Mucosa of descending colon (tissue), 3 donors: ENCODE measurements around the gene FRMD4A. TPM values are rescaled to one million over a fixed set of nuclear protein-coding genes. Genes with fewer than 3 reads are reported as not detected.
"Not testable (repeated sequence)": the region's sequence is repeated elsewhere in the genome, so short reads cannot be mapped to it uniquely, and the experiment has no call there.

ENCODE experiments used
- ATAC-seq: fragments of 200-7000 bp; cut with Tn5 transposase; one replicate; pipeline ENCODE4 v1.9.1; 2020; ENCODE audit warnings: mild to moderate bottlenecking, moderate library complexity
- DNase-seq, 3 donors: peaks; one replicate each; pipeline ENCODE4 v3.0.0-alpha.2; 2020
- H3K36me3 ChIP-seq: fragments of 200-600 bp; one replicate; pipeline ENCODE4 v1.8.0; 2021; ENCODE audit warnings: low read depth, mild to moderate bottlenecking
- H3K4me1 ChIP-seq: fragments of 200-600 bp; one replicate; pipeline ENCODE4 v1.8.0; 2021; ENCODE audit warnings: low read depth, mild to moderate bottlenecking
- H3K4me3 ChIP-seq: fragments of 200-600 bp; one replicate; pipeline ENCODE4 v1.8.0; 2021; ENCODE audit warnings: mild to moderate bottlenecking
- H3K9me3 ChIP-seq: fragments of 200-600 bp; one replicate; pipeline ENCODE4 v1.8.0; 2021; ENCODE audit warnings: mild to moderate bottlenecking
- intact Hi-C, 2 donors: fragments of 100-400 bp; cut with DNase I in 1 of 2; cut with micrococcal nuclease in 1 of 2; formaldehyde crosslinking; loops; one replicate each; pipeline versions ENCODE4 v1.11.0 to v1.11.1; 2022; cut with DNase I, micrococcal nuclease
- total RNA-seq, 3 donors: library from RNA; stranded (reverse); fragmentation: NEBNext Ultra II Directional in 2 of 3; extraction: Animal tissue kit (Norgen Biotek cat#: 25700) in 2 of 3; gene quantifications; one replicate each; pipeline versions ENCODE4 v1.2.1 to v1.2.4, GENCODE V29; 2021 to 2023
- TF ChIP-seq, protein P1 (sequence below): fragments of 200-600 bp; IDR thresholded peaks from one replicate; pipeline ENCODE4 v1.8.0; 2022; ENCODE audit warnings: antibody characterized with exemption, mild to moderate bottlenecking
- donor health status: DM: no; HTN: no; CAD: no; lungs with moderate emphysema.
- donor health status: DM: no; HTN: no; CAD: no.
- donor health status: DM: no; HTN: yes; CAD: no.

The FRMD4A gene
- total RNA-seq, 3 donors from 2014 or later: 9.8 to 40.6 (median 17.2) TPM

- ATAC-seq (no peak), DNase-seq (no peak)
- no peaks in the 10 kb centered on the region for H3K4me1 ChIP-seq
- H3K36me3 ChIP-seq: no peaks in the 10 kb centered on the region
- no peaks in the 10 kb centered on the region for H3K9me3 ChIP-seq
- no peak overlapping the region for H3K4me3 ChIP-seq
- TF ChIP-seq, protein P1, sequence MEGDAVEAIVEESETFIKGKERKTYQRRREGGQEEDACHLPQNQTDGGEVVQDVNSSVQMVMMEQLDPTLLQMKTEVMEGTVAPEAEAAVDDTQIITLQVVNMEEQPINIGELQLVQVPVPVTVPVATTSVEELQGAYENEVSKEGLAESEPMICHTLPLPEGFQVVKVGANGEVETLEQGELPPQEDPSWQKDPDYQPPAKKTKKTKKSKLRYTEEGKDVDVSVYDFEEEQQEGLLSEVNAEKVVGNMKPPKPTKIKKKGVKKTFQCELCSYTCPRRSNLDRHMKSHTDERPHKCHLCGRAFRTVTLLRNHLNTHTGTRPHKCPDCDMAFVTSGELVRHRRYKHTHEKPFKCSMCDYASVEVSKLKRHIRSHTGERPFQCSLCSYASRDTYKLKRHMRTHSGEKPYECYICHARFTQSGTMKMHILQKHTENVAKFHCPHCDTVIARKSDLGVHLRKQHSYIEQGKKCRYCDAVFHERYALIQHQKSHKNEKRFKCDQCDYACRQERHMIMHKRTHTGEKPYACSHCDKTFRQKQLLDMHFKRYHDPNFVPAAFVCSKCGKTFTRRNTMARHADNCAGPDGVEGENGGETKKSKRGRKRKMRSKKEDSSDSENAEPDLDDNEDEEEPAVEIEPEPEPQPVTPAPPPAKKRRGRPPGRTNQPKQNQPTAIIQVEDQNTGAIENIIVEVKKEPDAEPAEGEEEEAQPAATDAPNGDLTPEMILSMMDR: no peak
- intact Hi-C loops: no loop called here
These were observed 283.3 kb downstream of the FRMD4A start for GRCh38 chr10:14047431-14047830.

DNA sequence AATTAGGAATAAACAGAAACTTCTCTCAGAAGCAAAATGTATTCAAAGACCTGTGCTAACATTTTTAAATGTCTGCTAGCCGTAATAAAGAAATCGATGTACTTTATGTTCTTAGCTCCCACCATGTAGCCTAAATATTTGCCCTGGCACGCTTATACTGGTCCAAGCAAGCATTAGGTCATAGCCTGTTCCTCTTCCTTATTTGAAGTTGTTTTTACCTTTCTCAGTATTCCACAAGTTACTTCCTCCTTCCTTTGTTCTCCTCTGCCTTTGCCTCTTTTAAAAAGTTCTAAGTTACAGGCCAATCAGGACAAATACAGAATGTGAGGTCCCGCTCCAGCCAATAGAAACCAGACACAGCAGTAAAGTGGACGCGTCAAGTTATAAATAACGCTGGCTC, 288.7 kb downstream of the FRMD4A start:
- DNase-seq, intact Hi-C loops, H3K4me3 ChIP-seq, H3K36me3 ChIP-seq, H3K9me3 ChIP-seq, ATAC-seq, H3K4me1 ChIP-seq: not testable (repeated sequence)

DNA sequence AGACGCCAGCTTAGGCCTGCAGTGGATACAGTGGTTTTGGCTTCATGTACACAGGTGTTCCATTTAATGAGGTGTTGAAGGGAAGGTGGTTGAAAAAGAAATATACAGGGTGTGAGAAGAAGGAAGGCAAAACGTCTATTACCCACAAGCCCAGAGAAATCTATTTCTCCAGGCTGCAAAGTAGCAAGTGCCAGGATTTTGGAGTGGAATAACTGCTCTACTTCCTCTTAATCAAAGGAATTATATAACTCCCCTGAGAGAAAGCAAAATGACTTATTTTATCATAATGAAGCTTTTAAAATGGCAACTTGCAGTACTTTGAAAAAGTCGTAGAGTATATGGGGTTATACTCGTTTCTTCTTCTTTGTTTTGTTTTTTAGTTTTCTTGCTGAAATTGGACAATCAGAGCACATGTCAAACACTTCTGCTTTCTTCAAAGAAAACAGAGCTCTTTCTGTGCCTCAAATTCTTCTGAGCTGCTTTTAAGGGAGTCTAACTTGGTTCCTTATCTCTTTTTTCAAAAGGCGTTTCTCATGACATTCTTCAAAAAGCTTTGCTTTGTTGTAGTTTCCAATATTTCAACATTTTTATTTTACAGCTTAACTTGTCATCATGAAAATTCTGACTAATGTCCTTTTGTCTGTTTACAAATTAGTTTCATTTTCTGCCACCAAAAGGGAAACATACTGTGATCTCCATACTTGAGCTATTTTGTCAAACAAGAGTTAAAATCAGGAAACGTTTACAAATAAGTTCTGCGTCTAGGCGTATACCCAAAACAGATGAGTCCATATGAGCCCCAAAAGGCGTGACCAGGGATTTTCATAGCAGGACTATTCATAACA, 289.7 kb downstream of the FRMD4A start:
- H3K36me3 ChIP-seq: no peaks in the 10 kb centered on the region
- intact Hi-C loops: no loop called here
- DNase-seq: no peak
- no peak for ATAC-seq
- TF ChIP-seq, protein P1: no peak
- no peak overlapping the region for H3K4me3 ChIP-seq
- H3K4me1 ChIP-seq: peaks cover 5% of the 10 kb centered on the region
- no peaks in the 10 kb centered on the region for H3K9me3 ChIP-seq

DNA sequence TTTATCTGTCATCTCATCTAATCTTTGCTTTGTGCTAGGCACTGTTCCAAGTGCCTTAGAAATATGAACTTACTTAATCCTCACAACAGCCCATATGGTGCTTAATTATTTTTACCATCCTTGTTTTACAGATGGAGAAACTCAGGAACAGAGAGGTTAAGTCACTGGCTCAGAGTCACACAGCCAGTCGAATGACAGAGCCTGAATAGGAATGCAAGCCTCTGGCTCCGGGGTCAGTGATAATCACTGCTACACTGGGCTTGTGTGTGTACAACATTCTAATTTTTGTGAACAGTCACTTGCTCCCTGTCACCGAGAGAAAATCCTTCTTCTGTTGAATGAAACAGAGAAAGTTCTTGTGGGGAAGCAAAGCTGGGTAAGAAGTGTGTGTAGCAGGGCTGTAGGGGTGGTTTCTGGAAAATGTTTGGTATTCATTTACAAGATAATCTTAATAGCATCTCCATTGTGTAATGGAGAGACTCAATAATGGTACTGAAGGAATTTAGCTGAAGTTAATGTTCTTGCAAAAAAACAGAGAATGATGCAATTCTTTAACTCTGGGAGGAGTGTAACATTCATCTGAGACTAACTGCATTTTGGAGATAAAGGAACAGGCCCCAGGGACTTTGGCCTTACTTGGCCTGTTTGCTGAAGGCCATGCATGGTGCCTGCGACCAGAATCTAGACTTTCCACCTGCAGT, 290.6 kb downstream of the FRMD4A start:
- no peaks in the 10 kb centered on the region for H3K36me3 ChIP-seq
- intact Hi-C loops: no loop called here

GRCh38 chr10:14036233-14036632, 294.5 kb downstream of the FRMD4A start:
- intact Hi-C loops: no loop called here
- Histone ChIP-seq H3K4me1 (peaks cover 5% of the 10 kb centered on the region), H3K36me3 (no peaks in the 10 kb centered on the region), H3K9me3 (no peaks in the 10 kb centered on the region), H3K4me3 (no peak overlapping the region)
- TF ChIP-seq, protein P1: no peak
- DNase-seq (no peak), ATAC-seq (no peak)

More for the DNA sequence above, 290.6 kb downstream of the FRMD4A start:
- peaks cover 5% of the 10 kb centered on the region for H3K4me1 ChIP-seq
- no peaks in the 10 kb centered on the region for H3K9me3 ChIP-seq
- DNase-seq (no peak), ATAC-seq (no peak)
- TF ChIP-seq, protein P1: no peak
- H3K4me3 ChIP-seq: no peak overlapping the region

- intact Hi-C loops: no loop called here
- Histone ChIP-seq H3K4me3 (no peak overlapping the region), H3K9me3 (no peaks in the 10 kb centered on the region), H3K4me1 (no peaks in the 10 kb centered on the region), H3K36me3 (no peaks in the 10 kb centered on the region)
- TF ChIP-seq, protein P1: no peak
- no peak for ATAC-seq
- DNase-seq: no peak
These were observed 295.2 kb downstream of the FRMD4A start for GRCh38 chr10:14035506-14035905.
